Diencephalon (tissue), 1 donor: Measurements from ENCODE around the gene WBP1. TPM values are rescaled to one million over a fixed set of nuclear protein-coding genes. Genes with fewer than 3 reads are reported as not detected.

ENCODE experiments used
- total RNA-seq: library from RNA; depleted of rRNA; stranded (reverse); fragments of >200 nt; gene quantifications from one replicate; pipeline ENCODE4 v1.2.3, GENCODE V29; 2014

Gene WBP1
- total RNA-seq = 26.5 TPM

DNA sequence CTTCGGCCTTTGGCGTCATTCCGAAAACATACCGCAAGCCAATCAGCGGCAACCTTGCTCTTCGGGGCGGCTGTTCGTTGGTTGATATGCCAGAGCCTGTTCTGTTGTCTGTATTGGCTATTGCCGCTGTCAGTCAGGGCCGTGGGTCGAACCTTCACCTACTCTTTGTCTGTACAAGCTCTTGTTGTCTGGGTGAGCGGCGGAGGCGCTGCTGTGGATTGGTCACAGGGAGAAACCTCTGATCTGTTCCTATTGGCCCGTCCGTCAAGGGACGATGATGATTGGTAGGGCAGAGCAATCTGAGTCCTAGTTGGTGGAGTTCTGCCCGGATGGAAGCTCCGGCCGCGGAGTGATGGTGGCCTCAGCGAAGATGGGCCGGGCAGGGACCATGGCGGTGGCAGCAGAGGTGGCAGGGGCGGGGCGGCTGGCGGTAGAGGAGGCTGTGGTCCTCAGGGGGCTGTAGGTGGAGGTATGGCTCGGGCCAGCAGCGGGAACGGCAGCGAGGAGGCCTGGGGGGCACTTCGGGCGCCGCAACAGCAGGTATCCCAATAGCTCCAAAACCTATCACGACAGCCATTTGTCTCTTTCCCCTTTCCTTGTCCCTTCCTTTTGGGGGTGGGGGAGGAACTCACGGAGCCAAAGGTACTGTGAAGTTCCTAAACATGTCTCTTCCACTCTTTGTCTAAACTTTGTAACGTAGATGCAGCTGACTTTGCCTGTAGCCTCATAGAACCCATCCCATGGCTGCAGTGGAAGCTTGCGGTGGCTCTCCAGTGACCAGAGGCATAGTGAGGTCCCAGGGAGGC is at the start of gene WBP1:
Gene WBP1, plus strand, starts transcription at position 307 of the 806 bp plus-strand sequence. Its CDS starts 165 bp downstream, at position 472.

DNA sequence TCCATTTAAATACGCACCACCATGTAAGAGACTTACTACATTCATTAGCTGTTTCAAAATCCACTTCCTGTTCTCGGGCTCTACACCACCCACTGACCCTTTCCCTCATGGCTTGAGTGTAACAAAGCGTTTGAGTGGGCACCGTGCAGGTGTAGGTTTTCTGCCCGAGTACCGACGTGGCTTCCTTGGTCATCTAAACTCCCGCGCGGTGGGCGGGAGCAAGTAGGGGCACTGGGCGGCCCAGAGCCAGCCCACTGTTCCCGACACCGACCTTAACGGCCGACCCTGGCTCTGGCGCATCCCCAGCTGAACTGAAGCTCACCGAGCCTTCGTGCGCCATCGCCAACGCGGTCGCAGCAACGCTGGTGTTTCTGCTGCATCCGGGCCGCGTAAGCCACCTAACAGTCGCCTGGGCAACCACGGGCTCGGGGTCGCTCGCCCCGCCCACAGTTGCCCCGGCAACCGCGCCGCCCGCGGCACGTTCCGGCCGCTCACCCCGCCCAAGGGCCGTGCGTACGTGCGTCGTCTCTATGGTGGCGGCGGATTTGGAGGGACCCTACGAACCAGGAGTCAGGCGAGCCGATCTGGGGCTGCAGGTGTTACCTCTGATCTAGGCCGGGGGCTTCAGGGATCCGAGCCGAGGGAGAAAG is 36.9 kb upstream of the WBP1 start, which contains the start of the genes C2orf81 and WDR54:
Gene C2orf81, minus strand, starts transcription at position 399 of the 650 bp plus-strand sequence. Its CDS starts 59 bp downstream, at position 340.
Gene WDR54, plus strand, starts transcription at position 510 of the 650 bp plus-strand sequence. CDS start 424 bp downstream, outside the sequence.

DNA sequence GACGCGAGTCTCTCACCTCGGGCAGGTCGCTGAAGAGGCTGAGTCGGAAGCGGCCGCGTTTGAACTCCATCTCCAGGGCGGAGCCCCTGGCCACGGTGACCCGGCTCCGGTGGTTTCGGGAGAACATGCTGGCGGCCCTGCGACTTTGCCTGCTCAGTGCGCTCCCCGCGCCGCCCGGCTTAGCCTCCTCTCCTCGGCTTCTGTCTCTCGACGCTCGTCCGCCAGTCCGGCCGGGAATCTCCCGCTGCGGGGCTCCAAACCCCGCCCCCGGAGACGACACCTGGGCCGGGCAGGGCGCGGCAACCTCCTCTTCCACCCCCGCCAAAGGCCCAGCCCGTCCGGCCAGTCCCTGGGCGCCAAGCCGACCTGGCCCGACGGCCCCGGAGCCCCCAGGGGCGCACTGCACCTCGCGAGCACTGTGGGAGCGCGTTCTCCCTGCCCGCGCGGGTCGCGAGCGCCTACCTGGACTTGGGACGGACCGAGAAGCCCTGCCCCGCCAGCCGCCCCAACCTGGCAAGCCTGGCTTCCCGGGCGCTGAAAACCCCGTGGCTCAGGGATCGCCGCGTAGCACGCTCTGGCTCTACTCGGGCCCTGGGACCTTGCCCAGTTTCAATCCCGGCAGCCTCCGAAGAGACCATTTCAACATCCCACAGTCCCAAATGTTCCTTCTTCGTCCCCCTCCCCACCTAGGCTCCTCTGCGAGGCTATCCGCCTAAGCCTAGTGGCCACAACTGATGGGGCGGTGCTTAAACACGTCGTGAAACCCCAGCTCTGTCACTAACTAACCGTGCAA is 16.4 kb upstream of the WBP1 start, which contains the start of gene RTKN:
Gene RTKN, minus strand, starts transcription at position 248 of the 793 bp plus-strand sequence. Its CDS starts 121 bp downstream, at position 127.

DNA sequence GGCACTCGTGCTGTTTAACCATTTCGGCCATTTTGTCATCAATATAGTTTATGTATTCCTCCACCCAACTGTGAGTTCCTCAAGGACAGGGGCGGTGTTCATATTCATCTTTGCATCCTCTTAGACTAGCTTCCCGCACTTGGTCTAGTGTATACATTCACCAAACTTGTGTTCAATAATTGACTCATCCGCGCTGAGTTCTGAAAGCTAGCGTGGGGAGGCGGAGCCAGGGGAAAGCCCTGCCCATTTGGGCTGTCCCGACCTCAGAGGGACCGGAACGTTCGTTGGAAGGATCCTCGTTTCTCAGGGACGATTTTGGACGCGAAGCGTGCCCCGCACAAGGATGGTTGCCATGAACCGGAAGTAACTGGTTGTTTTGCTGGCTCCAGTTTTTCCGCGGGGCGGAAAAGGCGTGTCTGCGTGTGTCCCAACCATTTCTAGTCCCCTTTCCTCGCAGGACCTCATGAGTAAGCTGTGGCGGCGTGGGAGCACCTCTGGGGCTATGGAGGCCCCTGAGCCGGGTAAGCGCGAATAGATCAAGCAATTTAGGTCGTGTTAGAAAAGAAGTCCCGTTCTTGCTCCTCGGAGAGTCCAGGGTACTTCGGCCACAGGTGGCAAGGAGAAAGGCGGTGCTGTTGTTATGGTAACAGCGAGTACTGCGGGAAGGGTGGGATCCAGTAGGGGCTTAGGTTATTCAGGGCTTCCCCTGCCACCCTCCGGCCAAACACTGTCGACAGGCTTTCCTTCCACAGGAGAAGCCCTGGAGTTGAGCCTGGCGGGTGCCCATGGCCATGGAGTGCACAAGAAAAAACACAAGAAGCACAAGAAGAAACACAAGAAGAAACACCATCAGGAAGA is 3.4 kb upstream of the WBP1 start, which contains the start of gene INO80B:
Gene INO80B, plus strand, starts transcription at position 434 of the 858 bp plus-strand sequence. Its CDS starts 30 bp downstream, at position 464.

DNA sequence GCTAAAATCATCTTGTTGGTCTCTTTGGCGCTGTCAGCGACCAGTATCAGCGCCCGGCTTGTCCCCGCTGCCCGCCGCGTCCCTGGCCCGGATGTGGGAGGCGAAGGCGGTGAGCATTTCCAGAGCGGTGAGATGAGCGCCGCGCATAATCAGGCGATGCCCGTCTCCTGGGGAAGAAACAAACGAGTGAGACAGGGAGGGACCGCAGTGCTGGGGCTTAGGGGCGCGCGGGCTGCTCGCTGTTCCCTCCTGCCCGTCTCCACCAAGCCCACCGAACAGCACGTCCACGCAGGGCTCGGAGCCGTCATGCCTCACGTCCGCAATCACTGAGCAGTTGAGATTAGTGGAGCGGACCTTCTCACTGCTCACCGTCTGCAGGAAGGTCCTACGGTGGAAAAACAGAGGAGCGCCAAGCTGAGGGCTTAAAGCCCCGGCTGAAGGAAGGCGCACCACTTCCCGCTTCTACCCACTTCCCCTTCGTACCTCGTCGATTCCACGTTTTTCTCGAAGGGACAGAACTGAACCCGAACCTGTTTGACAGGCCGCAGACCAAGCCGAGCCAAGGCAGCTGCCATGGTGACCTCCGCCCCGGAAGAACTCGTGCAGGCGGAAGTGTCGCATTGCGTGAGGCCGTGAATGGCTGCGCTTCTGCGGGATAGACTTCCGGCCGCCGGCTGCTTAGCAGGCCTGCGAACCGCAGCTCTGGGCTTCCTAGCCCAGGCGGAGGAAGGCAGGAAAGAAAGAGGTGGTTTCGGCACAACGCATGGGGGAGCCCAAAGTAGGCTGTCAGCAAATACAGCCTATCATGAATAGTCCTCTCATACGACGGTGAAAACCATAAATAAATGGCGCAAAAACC is 14.1 kb downstream of the WBP1 start, which contains the start of gene MRPL53:
Gene MRPL53, minus strand, starts transcription at position 595 of the 859 bp plus-strand sequence. Its CDS starts 20 bp downstream, at position 575.

DNA sequence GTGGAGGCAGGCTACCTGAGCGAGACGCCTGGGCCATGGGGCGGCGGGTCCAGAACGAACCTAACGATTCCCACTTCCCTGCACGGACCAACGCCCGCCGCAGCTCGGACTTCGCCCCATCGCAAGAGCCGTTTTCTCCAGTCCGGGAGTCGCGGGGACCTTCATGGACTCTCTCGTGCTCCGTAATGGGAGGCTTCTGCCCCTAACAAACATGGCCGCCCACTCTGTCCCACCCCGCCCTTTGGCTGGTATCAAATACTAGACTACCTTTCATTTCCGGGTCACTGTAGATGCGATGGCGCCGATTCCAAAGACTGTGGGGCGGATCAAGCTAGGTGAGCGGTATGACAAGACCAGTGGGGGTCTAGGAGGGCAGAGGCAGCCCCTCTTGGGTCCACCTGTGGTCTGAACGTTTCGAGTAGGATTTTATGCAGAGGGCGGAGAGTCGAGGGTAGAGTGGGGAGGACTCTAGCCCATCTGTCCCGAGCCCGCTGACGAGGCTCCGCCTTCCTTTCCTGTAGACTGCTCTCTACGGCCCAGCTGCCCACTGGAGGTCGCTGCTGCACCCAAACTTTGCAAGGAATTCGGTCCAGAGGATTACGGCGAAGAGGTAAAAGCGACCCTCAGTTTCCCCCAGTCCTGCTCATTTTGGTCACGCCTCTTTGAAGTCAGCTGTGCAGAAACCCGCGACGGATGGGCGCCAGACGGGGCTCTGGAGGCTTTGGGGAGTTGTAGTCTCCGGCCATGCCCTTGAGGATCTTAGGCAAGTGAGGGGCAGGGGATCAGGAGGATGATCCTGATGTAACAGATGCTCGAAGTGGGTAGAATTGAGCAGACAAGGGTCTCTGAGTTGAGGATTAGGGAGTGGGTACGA is 24.8 kb downstream of the WBP1 start, which contains the start of the genes CCDC142 and TTC31:
Gene CCDC142, minus strand, starts transcription at position 198 of the 874 bp plus-strand sequence. Its CDS starts 161 bp downstream, at position 37.
Gene TTC31, plus strand, starts transcription at position 281 of the 874 bp plus-strand sequence. Its CDS starts 15 bp downstream, at position 296.

DNA sequence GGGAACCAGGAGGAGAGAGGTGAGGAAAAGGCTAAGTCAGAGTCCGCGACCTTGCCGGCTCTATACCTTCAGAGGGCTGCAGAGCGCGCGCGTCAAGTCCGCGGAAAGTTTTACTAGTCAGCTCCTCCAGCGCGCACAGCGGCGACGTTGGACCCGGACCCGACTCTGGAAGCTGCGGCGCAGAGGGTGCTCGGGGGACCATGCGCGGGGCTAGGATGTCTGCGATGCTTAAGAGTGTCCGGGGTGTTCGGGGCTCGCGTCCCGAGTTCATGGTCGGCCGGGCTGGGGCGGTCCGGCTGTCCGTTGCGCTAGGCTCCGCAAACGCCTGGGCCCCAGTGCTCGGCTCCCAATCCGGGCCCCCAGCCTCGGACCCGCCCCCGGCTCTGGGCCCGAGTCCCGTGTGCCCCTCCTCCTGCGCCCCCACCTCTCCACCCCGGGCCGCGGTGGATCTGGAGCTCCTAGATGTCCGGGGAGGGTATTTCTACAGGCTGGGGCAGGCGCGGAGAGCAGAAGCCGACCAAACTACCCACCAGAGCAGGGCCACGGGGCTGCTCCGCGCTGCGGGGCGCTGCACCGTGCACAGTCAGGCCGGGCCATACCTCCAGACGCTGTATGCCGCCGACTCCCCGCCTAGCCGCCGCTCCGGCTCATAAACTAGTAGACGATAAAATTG is 41.2 kb downstream of the WBP1 start, which contains the start of gene LBX2:
Gene LBX2, minus strand, starts transcription at position 337 of the 673 bp plus-strand sequence. Its CDS starts 66 bp downstream, at position 271.

DNA sequence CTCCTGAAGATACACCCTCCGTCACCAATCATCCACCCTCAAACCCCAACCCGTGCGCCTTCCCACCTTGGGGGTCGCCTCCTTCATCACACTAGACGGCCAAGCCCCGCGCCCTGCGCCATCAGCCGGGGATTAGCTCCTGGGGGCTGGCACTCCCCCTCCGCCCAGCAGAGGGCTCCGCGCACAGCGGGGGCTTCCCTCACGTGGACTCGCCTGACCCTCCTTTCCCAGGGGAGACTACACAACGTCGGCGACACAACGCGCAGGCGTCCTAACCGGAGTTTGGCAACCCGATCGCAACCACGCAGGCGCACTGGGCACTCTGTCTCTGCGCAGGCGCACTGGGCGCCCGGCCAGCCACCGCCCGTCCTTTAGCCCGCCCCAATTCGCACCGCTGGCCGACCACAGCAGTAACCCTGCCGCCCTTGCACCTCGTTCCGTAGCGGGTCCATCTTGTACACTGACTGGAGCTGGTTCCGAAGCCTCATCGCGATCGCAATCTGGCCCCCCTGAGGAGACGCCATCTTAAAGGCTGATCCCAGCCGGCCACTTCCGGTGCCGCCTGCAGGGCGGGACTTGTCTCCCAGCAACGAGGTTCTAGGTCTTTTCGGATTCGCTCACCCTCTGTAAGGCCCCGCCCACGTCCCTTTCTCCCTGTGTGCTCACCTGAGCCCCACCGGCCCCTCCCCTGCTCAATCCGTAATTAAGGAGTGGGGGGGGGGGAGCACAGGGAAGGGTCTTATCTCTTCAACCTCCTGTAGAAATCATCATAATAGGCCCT is 49.1 kb downstream of the WBP1 start, which contains the start of gene PCGF1:
Gene PCGF1, minus strand, starts transcription at position 551 of the 781 bp plus-strand sequence. Its CDS starts 27 bp downstream, at position 524.

Other genes starting within 250 kb of the WBP1 start
- gene SLC4A5, start 115.0 kb upstream of the WBP1 start, total RNA-seq = 3.2 TPM
- 159 TPM for gene DCTN1, start 78.1 kb upstream of the WBP1 start, total RNA-seq
- gene C2orf81, start 36.8 kb upstream of the WBP1 start, total RNA-seq = 0.92 TPM
- gene WDR54, start 36.7 kb upstream of the WBP1 start, total RNA-seq = 34.4 TPM
- 11.1 TPM for gene RTKN, start 16.5 kb upstream of the WBP1 start, total RNA-seq
- gene INO80B, start 3.4 kb upstream of the WBP1 start, total RNA-seq = 10.1 TPM
- gene MOGS, start 6.9 kb downstream of the WBP1 start, total RNA-seq = 23.1 TPM
- gene MRPL53, start 14.2 kb downstream of the WBP1 start, total RNA-seq = 15.0 TPM
- gene CCDC142, start 24.6 kb downstream of the WBP1 start, total RNA-seq = 31.1 TPM
- gene TTC31, start 24.6 kb downstream of the WBP1 start, total RNA-seq = 11.8 TPM
- gene LBX2, start 41.2 kb downstream of the WBP1 start, total RNA-seq = not detected
- 9.5 TPM for gene PCGF1, start 49.3 kb downstream of the WBP1 start, total RNA-seq
- gene TLX2, start 56.0 kb downstream of the WBP1 start, total RNA-seq = not detected
- gene DQX1, start 67.8 kb downstream of the WBP1 start, total RNA-seq = not detected
- 48.2 TPM for gene AUP1, start 71.3 kb downstream of the WBP1 start, total RNA-seq
- gene HTRA2, start 71.5 kb downstream of the WBP1 start, total RNA-seq = 46.1 TPM
- gene LOXL3, start 95.5 kb downstream of the WBP1 start, total RNA-seq = 6.7 TPM
- gene DOK1, start 96.3 kb downstream of the WBP1 start, total RNA-seq = 5.3 TPM
- gene M1AP, start 189.9 kb downstream of the WBP1 start, total RNA-seq = 2.3 TPM
- 21.0 TPM for gene SEMA4F, start 195.8 kb downstream of the WBP1 start, total RNA-seq